Measurements from ENCODE around the gene SENP6. TPM values are rescaled to one million over a fixed set of nuclear protein-coding genes. Genes with fewer than 3 reads are reported as not detected.

The SENP6 gene
- total RNA-seq, 4 donors from 2014 or later = 154 to 255 (median 170) TPM

GRCh38 chr6:75642311-75642710 lies 40.6 kb downstream of the SENP6 start:
- Histone ChIP-seq H3K4me3 (replicated peaks in 1 of 3) (no peak overlapping the region), H3K36me3 (peaks cover 0 to 9% of the 10 kb centered on the region in 2 donors), H3K27me3 (no peaks in the 10 kb centered on the region), H3K27ac (no peak overlapping the region), H3K4me1 (no peaks in the 10 kb centered on the region), H3K9me3 (no peaks in the 10 kb centered on the region)
- TF ChIP-seq POLR2A (IDR thresholded peaks at IDR 0.05) (no peak), CTCF (IDR thresholded peaks at IDR 0.05) (no peak)
- DNase-seq = no peak
- WGBS, 2 donors = 95 to 97% methylated on average over 5 of the region's 5 CpGs
- intact Hi-C loops (cut with DNase I) = no loop called here

GRCh38 chr6:75643173-75643572 lies 41.5 kb downstream of the SENP6 start:
- H3K4me3 ChIP-seq (replicated peaks in 1 of 3) = no peak overlapping the region
- 96 to 98% methylated on average over 1 of the region's 1 CpG for WGBS, 2 donors
- H3K4me1 ChIP-seq = no peaks in the 10 kb centered on the region
- H3K27ac ChIP-seq = no peak overlapping the region
- no peak for DNase-seq
- H3K9me3 ChIP-seq = no peaks in the 10 kb centered on the region
- H3K36me3 ChIP-seq = peaks cover 0 to 9% of the 10 kb centered on the region in 2 donors
- H3K27me3 ChIP-seq = no peaks in the 10 kb centered on the region
- intact Hi-C loops (cut with DNase I) = no loop called here
- TF ChIP-seq POLR2A (IDR thresholded peaks at IDR 0.05) = no peak
- no peak for TF ChIP-seq CTCF (IDR thresholded peaks at IDR 0.05)

- peaks cover 21 to 29% of the 10 kb centered on the region in 2 donors for H3K36me3 ChIP-seq
- intact Hi-C loops (cut with DNase I) = no loop called here
- H3K4me3 ChIP-seq (replicated peaks in 1 of 3) = no peak overlapping the region
- DNase-seq = no peak
- TF ChIP-seq POLR2A (IDR thresholded peaks at IDR 0.05) = no peak
- TF ChIP-seq CTCF (IDR thresholded peaks at IDR 0.05) = no peak
- no peaks in the 10 kb centered on the region for H3K9me3 ChIP-seq
- no peaks in the 10 kb centered on the region for H3K4me1 ChIP-seq
- H3K27ac ChIP-seq = no peak overlapping the region
- no peaks in the 10 kb centered on the region for H3K27me3 ChIP-seq
These were observed 54.8 kb downstream of the SENP6 start for GRCh38 chr6:75656479-75656878.

GRCh38 chr6:75657327-75657726 lies 55.6 kb downstream of the SENP6 start:
- no peak for TF ChIP-seq POLR2A (IDR thresholded peaks at IDR 0.05)
- DNase-seq = no peak
- intact Hi-C loops (cut with DNase I) = no loop called here
- 79 to 90% methylated on average over 3 of the region's 3 CpGs for WGBS, 2 donors
- Histone ChIP-seq H3K4me1 (no peaks in the 10 kb centered on the region), H3K9me3 (no peaks in the 10 kb centered on the region), H3K4me3 (replicated peaks in 1 of 3) (no peak overlapping the region), H3K27ac (no peak overlapping the region), H3K36me3 (peaks cover 14 to 25% of the 10 kb centered on the region in 2 donors), H3K27me3 (no peaks in the 10 kb centered on the region)

GRCh38 chr6:75666592-75666991 lies 64.9 kb downstream of the SENP6 start:
- no peaks in the 10 kb centered on the region for H3K9me3 ChIP-seq
- DNase-seq = no peak
- intact Hi-C loops (cut with DNase I) = no loop called here
- H3K27ac ChIP-seq = no peak overlapping the region
- peaks cover 8 to 39% of the 10 kb centered on the region in 2 donors for H3K36me3 ChIP-seq
- H3K4me3 ChIP-seq (replicated peaks in 1 of 3) = no peak overlapping the region
- no peaks in the 10 kb centered on the region for H3K4me1 ChIP-seq
- TF ChIP-seq POLR2A (IDR thresholded peaks at IDR 0.05) (no peak), CTCF (IDR thresholded peaks at IDR 0.05) (no peak)
- 80 to 91% methylated on average over 4 of the region's 4 CpGs for WGBS, 2 donors
- H3K27me3 ChIP-seq = no peaks in the 10 kb centered on the region

GRCh38 chr6:75673884-75674283 lies 72.2 kb downstream of the SENP6 start:
- 90 to 93% methylated on average over 8 of the region's 8 CpGs for WGBS, 2 donors
- Histone ChIP-seq H3K4me1 (no peaks in the 10 kb centered on the region), H3K27me3 (no peaks in the 10 kb centered on the region), H3K9me3 (no peaks in the 10 kb centered on the region), H3K4me3 (replicated peaks in 1 of 3) (no peak overlapping the region), H3K36me3 (peaks cover 21% of the 10 kb centered on the region in 2 donors), H3K27ac (no peak overlapping the region)
- TF ChIP-seq POLR2A (IDR thresholded peaks at IDR 0.05) (no peak), CTCF (IDR thresholded peaks at IDR 0.05) (no peak)
- intact Hi-C loops (cut with DNase I) = no loop called here
- DNase-seq = no peak
